IMR-90 (cell line): Measurements from ENCODE around the gene PSMA6. TPM values are rescaled to one million over a fixed set of nuclear protein-coding genes. Genes with fewer than 3 reads are reported as not detected.

ENCODE experiments used
- ATAC-seq: fragments of 200-7000 bp; cut with Tn5 transposase; 2 replicates; pipeline ENCODE4 v1.9.1; 2020; ENCODE audit warnings: low read depth, mild to moderate bottlenecking, moderate library complexity
- BruUV-seq: library from RNA; stranded (reverse); fragments of 400-500 nt; replicated peaks from 2 replicates; lab custom pipeline; 2021; lab: Mats Ljungman, UMichigan
- CTCF ChIA-PET: fragments of 300-600 bp; formaldehyde crosslinking; extraction: SDS; loops from one replicate; lab custom pipeline; 2021; ENCODE audit warnings: antibody characterized with exemption; lab: Yijun Ruan, JAX
- POLR2A ChIA-PET: fragments of 300-600 bp; sonication (Branson Sonifier 250); formaldehyde crosslinking; loops from one replicate; lab custom pipeline; 2022; ENCODE audit warnings: antibody characterized with exemption; ENCODE audit not compliant: unreplicated experiment; lab: Charles Lee
- DNase-seq: peaks from one replicate; pipeline ENCODE4 v3.0.0; 2013
- H2AFZ ChIP-seq: replicated peaks from 2 replicates; pipeline ENCODE3; 2013; ENCODE audit warnings: low read length, mild to moderate bottlenecking; ENCODE audit not compliant: poor library complexity
- H2AK5ac ChIP-seq: 2 replicates; pipeline ENCODE4 v1.6.1; 2013; ENCODE audit warnings: low read depth, low read length, inconsistent platforms
- H2AK9ac ChIP-seq: replicated peaks from 2 replicates; pipeline ENCODE3; 2013; ENCODE audit warnings: mild to moderate bottlenecking, low read depth, low read length, moderate library complexity; ENCODE audit not compliant: poor library complexity
- H2BK120ac ChIP-seq: 2 replicates; pipeline ENCODE4 v1.6.1; 2013; ENCODE audit warnings: low read depth, low read length, inconsistent platforms
- H2BK15ac ChIP-seq: 3 replicates; pipeline ENCODE4 v1.6.1; 2013; ENCODE audit warnings: low read depth, low read length, inconsistent platforms
- H2BK20ac ChIP-seq: 2 replicates; pipeline ENCODE4 v1.6.1; 2013; ENCODE audit warnings: low read depth, mild to moderate bottlenecking, inconsistent platforms, low read length, moderate library complexity
- H2BK5ac ChIP-seq: 2 replicates; pipeline ENCODE4 v1.6.1; 2013; ENCODE audit warnings: mild to moderate bottlenecking, low read depth, low read length, inconsistent platforms; ENCODE audit not compliant: poor library complexity, severe bottlenecking
- H3K14ac ChIP-seq: replicated peaks from 2 replicates; pipeline ENCODE4 v1.6.1; 2013; ENCODE audit warnings: low read depth, low read length, inconsistent platforms
- H3K18ac ChIP-seq: 2 replicates; pipeline ENCODE4 v1.6.1; 2013; ENCODE audit warnings: low read depth, low read length, control low read depth
- H3K23ac ChIP-seq: 2 replicates; pipeline ENCODE4 v1.6.1; 2013; ENCODE audit warnings: low read depth, low read length, inconsistent platforms
- H3K27ac ChIP-seq: 2 replicates; pipeline ENCODE4 v1.5.1; 2013; ENCODE audit warnings: mild to moderate bottlenecking, control low read depth, low read length; ENCODE audit not compliant: insufficient read depth
- H3K27me3 ChIP-seq: 2 replicates; pipeline ENCODE4 v1.6.1; 2013; ENCODE audit warnings: low read length; ENCODE audit not compliant: control insufficient read depth, insufficient read depth
- H3K36me3 ChIP-seq: 2 replicates; pipeline ENCODE4 v1.6.1; 2013; ENCODE audit warnings: low read length, mixed read lengths; ENCODE audit not compliant: control insufficient read depth, insufficient read depth
- H3K4ac ChIP-seq: 2 replicates; pipeline ENCODE4 v1.6.1; 2013; ENCODE audit warnings: low read depth, low read length, inconsistent platforms
- H3K4me1 ChIP-seq: 2 replicates; pipeline ENCODE4 v1.6.1; 2013; ENCODE audit warnings: low read length, mixed read lengths; ENCODE audit not compliant: control insufficient read depth, insufficient read depth
- H3K4me2 ChIP-seq: 2 replicates; pipeline ENCODE4 v1.6.1; 2013; ENCODE audit warnings: low read depth, mild to moderate bottlenecking, control low read depth, low read length, moderate library complexity
- H3K4me3 ChIP-seq: 2 replicates; pipeline ENCODE4 v1.5.1; 2013; ENCODE audit warnings: low read depth, mild to moderate bottlenecking, control low read depth, low read length, moderate library complexity; ENCODE audit not compliant: insufficient read depth
- H3K56ac ChIP-seq: 2 replicates; pipeline ENCODE4 v1.6.1; 2013; ENCODE audit warnings: low read length, inconsistent platforms; ENCODE audit not compliant: insufficient read depth; ENCODE audit errors: extremely low read depth
- H3K79me1 ChIP-seq, 2 experiments: 2 replicates each; pipeline ENCODE4 v1.6.1; 2013; ENCODE audit warnings: low read length in 2 of 2, inconsistent platforms in 1 of 2, low read depth in 1 of 2
- H3K9ac ChIP-seq: 2 replicates; pipeline ENCODE4 v1.6.1; 2013; ENCODE audit warnings: low read depth, low read length, control low read depth
- H3K9me1 ChIP-seq: 2 replicates; pipeline ENCODE4 v1.6.1; 2013; ENCODE audit warnings: low read length, inconsistent platforms; ENCODE audit not compliant: insufficient read depth
- H3K9me3 ChIP-seq: 2 replicates; pipeline ENCODE4 v1.6.1; 2013; ENCODE audit warnings: low read length; ENCODE audit not compliant: control insufficient read depth, insufficient read depth
- H4K20me1 ChIP-seq: 2 replicates; pipeline ENCODE4 v1.6.1; 2013; ENCODE audit warnings: low read length, inconsistent platforms; ENCODE audit not compliant: insufficient read depth
- H4K5ac ChIP-seq: 2 replicates; pipeline ENCODE4 v1.6.1; 2013; ENCODE audit warnings: mild to moderate bottlenecking, low read depth, low read length, control low read depth
- H4K8ac ChIP-seq, 2 experiments: 2 replicates each; pipeline ENCODE4 v1.6.1; 2013; ENCODE audit warnings: low read depth in 2 of 2, low read length in 2 of 2, control low read depth in 1 of 2, inconsistent platforms in 1 of 2
- H4K91ac ChIP-seq: 2 replicates; pipeline ENCODE4 v1.6.1; 2013; ENCODE audit warnings: low read depth, low read length, inconsistent platforms; ENCODE audit not compliant: insufficient read depth
- CHD1 ChIP-seq: IDR thresholded peaks from 2 replicates; pipeline ENCODE4 v1.6.1; 2012; ENCODE audit warnings: low read depth, low read length, improper control_type of control experiment
- CTCF ChIP-seq: conservative IDR thresholded peaks from 2 replicates; pipeline ENCODE4 v1.5.1; 2012; ENCODE audit warnings: mild to moderate bottlenecking, low read depth, low read length, improper control_type of control experiment
- FOS ChIP-seq: fragments of 150-350 bp; IDR thresholded peaks from 2 replicates; pipeline ENCODE4 v1.6.1; 2016; ENCODE audit warnings: low read depth, low read length
- MAZ ChIP-seq: IDR thresholded peaks from 2 replicates; pipeline ENCODE4 v1.6.1; 2012; ENCODE audit warnings: low read depth, mild to moderate bottlenecking, low read length, improper control_type of control experiment, moderate library complexity, borderline replicate concordance
- RAD21 ChIP-seq: IDR thresholded peaks from 2 replicates; pipeline ENCODE4 v1.6.1; 2012; ENCODE audit warnings: low read length, improper control_type of control experiment
- RFX5 ChIP-seq: IDR thresholded peaks from 2 replicates; pipeline ENCODE4 v1.8.0; 2012; ENCODE audit warnings: low read depth, mild to moderate bottlenecking, low read length, moderate library complexity
- SMC3 ChIP-seq: fragments of 150-350 bp; IDR thresholded peaks from 2 replicates; pipeline ENCODE4 v1.6.1; 2016; ENCODE audit warnings: low read depth, mild to moderate bottlenecking, antibody characterized with exemption, low read length, moderate library complexity
- dilution Hi-C: fragments of 300-500 bp; cut with HindIII; formaldehyde crosslinking; loops from one replicate; pipeline ENCODE4 v1.14.3; 2018; ENCODE audit warnings: low sequenced_read_pairs; ENCODE audit not compliant: unreplicated experiment
- in situ Hi-C: fragments of 300-500 bp; cut with MboI; formaldehyde crosslinking; loops from 3 replicates; pipeline ENCODE4 v1.14.3; 2019; ENCODE audit warnings: low sequenced_read_pairs, inconsistent platforms, mixed read lengths
- intact Hi-C: fragments of 100-400 bp; cut with micrococcal nuclease; formaldehyde crosslinking; loops from 2 replicates; pipeline ENCODE4 v1.10.0; 2022
- polyA plus RNA-seq, 3 experiments: library from polyadenylated mRNA; depleted of rRNA; stranded (reverse); fragments of >200 nt; gene quantifications; 2 replicates each; pipeline ENCODE4 v1.2.3, GENCODE V29; 2012; ENCODE audit warnings: low replicate concordance in 1 of 3
- total RNA-seq: library from RNA; depleted of rRNA; stranded (reverse); fragments of >200 nt; gene quantifications from 2 replicates; pipeline ENCODE4 v1.2.3, GENCODE V29; 2012

The PSMA6 gene
- total and polyA plus RNA-seq, 2 of the 4 experiments (the other 2 are of a cell fraction): 184 to 530 TPM

DNA sequence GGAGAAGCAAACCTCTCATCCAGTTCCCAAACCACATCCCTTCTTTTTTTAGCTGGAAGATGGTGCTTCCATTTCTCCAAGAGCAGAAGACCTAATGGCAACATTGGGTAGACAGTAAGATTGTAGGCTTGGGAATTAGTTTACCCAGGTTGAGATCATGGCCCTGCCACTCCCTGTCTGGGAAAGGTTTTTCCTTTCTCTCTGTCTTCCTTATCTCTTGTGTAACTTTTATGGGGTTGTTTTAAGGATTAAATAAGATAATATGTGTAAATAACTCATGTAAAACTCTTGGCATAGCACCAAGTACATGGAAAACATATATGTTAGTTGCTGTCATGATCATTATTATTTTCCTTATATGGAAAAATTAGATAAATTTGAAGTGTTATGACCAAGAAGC, 23.2 kb upstream of the PSMA6 start:
- Histone ChIP-seq H2BK120ac (no peak overlapping the region), H2AK5ac (no peak overlapping the region), H3K79me1 (no peaks in the 10 kb centered on the region; a peak in 1 of 4 replicates), H3K27me3 (no peaks in the 10 kb centered on the region), H3K14ac (no peak overlapping the region), H3K9me3 (no peaks in the 10 kb centered on the region), H3K36me3 (peaks cover 5% of the 10 kb centered on the region), H2AFZ (no peak overlapping the region), H3K4me3 (no peak overlapping the region), H2AK9ac (no peak overlapping the region), H4K20me1 (no peaks in the 10 kb centered on the region), H4K5ac (no peak overlapping the region), H4K8ac (no peak overlapping the region), H3K27ac (no peak overlapping the region), H3K4me2 (no peak overlapping the region), H3K4ac (no peak overlapping the region), H3K9ac (no peak overlapping the region), H3K56ac (no peak overlapping the region), H2BK20ac (no peak overlapping the region), H2BK15ac (no peak overlapping the region), H3K9me1 (no peaks in the 10 kb centered on the region), H3K4me1 (no peaks in the 10 kb centered on the region), H3K23ac (no peak overlapping the region), H4K91ac (no peak overlapping the region), H2BK5ac (no peak overlapping the region), H3K18ac (no peak overlapping the region)
- no peak for ATAC-seq
- in situ Hi-C loops (no loop called here), dilution Hi-C loops (no loop called here), intact Hi-C loops (no loop called here)
- POLR2A ChIA-PET: no interaction called here
- no TSS peak for BruUV-seq
- CTCF ChIA-PET: interaction anchor here (1.4 kb wide), 1 partner anchor 10 kb away, joined by 3 read pairs; no protein-coding TSS in a partner anchor
- no peak for DNase-seq
- TF ChIP-seq FOS (no peak), SMC3 (no peak), CTCF (no peak), CHD1 (no peak), RAD21 (no peak), RFX5 (no peak), MAZ (no peak)
